ENCODE data around the gene FGF11.

GRCh38 chr17:7467498-7467897, 28.2 kb downstream of the FGF11 start:
- TF ChIP-seq FOXA1 (IDR thresholded peaks at IDR 0.05) (no peak), FOXK2 (IDR thresholded peaks at IDR 0.05) (no peak), SP1 (IDR thresholded peaks at IDR 0.05) (no peak), HDGF (IDR thresholded peaks at IDR 0.05; ENCODE audit: borderline replicate concordance) (no peak), ZNF384 (IDR thresholded peaks at IDR 0.05) (no peak), NFRKB (IDR thresholded peaks at IDR 0.05) (no peak), ELF4 (IDR thresholded peaks at IDR 0.05) (no peak), TARDBP (IDR thresholded peaks at IDR 0.05) (no peak), LEF1 (IDR thresholded peaks at IDR 0.05; ENCODE audit: borderline replicate concordance) (no peak)

Data from HEK293T (cell line).